B cell (primary cell): ENCODE results near the gene FOXN3.

Experiments used
- CTCF ChIP-seq: fragments of 200-600 bp; IDR thresholded peaks from one replicate; pipeline ENCODE4 v1.8.0; 2022; ENCODE audit warnings: antibody characterized with exemption, mild to moderate bottlenecking
- EZH2 ChIP-seq: IDR thresholded peaks from 2 replicates; pipeline ENCODE4 v1.6.1; 2012; ENCODE audit warnings: borderline replicate concordance, low read depth, mild to moderate bottlenecking, moderate library complexity, low read length; ENCODE audit not compliant: insufficient read depth, poor library complexity, severe bottlenecking

- TF ChIP-seq CTCF (no peak), EZH2 (no peak)
These were observed 288.6 kb downstream of the FOXN3 start for GRCh38 chr14:89128311-89129026.
